HL-60/S4 treated with phorbol 12-myristate 13-acetate at 8.2 ng/mL for 4 days and 3 days (cell line): ENCODE results near the gene UNC45B.

Experiments
- in situ Hi-C: fragments of 300-500 bp; cut with MboI; formaldehyde crosslinking; loops from 2 replicates; pipeline ENCODE4 v1.15.0; 2022; ENCODE audit warnings: low sequenced_read_pairs

Gene UNC45B

DNA sequence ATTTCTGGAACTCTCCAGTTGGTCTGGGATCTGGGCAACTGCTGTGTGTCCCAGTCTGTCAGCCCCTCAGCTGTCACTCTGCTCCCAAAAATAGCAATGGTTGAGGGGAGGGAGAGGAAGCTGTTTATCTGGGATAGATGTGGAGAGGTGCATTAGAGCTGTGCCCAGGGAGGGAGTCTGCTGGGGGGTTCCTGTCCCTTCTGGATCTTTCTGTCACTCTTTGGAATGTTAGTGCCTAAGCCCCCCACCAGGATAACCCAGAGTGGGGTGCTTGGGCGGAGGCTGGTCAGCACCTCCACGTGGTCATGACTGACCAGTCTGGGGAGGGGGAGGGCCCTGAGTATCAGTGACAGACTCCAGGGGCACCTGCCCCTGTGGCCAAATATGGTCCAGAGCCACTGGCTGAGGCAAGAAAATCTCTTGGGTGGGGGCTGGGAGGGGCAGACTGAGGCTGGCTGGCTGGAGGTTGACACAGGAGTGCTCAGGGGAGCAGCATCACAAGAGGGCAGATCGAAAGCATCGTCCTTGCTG lies at the start of gene UNC45B:
TSS of gene UNC45B (plus strand) at position 443 of the 531 bp plus-strand sequence. CDS start 447 bp downstream, outside the sequence.
- in situ Hi-C loops = no loop called here

DNA sequence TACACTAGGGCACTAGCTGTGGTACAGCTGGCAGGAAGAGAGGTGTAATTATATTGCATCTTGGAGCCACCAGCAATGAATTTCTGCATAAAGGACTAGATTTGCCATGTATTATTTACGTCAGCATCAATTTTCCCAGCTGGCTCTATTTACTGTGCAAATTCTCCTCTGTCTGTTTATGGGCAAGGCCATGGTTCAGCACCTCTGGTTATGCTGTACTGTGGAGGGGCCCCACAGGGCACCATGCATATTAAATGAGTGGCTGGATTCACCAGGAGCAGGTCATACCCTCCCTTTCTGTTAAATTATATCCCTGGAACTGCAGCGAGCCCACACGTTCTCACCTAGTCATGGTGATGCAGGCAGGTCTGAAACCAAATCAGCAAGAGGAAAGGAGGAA lies 47.7 kb upstream of the UNC45B start:
- in situ Hi-C loops = loop anchor here (25.0 kb wide), 2 partner anchors 563 to 688 kb away; no protein-coding TSS in a partner anchor

GRCh38 chr17:35101036-35101435 lies 46.6 kb upstream of the UNC45B start:
- in situ Hi-C loops = loop anchor here (25.0 kb wide), 2 partner anchors 564 to 689 kb away; no protein-coding TSS in a partner anchor

DNA sequence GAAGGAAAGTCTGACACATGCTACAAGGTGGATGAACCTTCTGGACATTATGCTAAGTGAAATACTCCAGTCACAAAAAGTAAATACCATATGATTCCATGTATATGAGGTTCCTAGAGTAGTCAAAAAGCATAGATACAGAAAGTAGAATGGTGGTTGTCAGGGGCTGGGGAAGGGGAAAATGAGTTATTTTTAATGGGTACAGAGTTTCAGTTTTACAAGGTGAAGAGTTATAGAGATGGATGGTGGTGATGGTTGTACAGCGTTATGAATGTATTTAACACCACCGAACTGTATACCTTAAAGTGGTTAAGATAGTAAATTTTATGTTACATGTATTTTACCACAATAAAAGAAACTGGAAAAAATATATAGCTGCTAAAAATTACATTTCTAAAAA lies 45.9 kb upstream of the UNC45B start:
- in situ Hi-C loops = loop anchor here (25.0 kb wide), 2 partner anchors 564 to 689 kb away; no protein-coding TSS in a partner anchor

DNA sequence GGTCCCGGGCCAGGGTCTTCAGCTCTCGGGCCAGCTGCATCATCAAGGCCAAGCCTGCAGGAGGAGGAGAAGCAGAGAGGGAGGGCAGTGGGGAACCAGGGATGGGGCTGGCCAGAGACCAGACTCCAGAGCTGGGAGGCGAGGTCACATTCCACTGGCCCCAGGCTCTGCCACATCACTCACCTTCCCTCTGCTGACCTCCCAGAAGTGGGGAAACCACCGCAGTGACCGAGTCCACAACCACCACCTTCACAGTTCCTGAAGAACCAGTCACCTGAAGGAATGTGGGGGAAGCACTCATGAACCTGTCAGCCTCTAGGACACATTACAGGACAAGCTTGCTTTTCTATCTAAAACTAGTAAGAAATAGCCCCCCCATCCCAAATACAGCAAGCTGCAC lies 44.3 kb upstream of the UNC45B start:
- in situ Hi-C loops = loop anchor here (25.0 kb wide), 2 partner anchors 566 to 691 kb away; no protein-coding TSS in a partner anchor

DNA sequence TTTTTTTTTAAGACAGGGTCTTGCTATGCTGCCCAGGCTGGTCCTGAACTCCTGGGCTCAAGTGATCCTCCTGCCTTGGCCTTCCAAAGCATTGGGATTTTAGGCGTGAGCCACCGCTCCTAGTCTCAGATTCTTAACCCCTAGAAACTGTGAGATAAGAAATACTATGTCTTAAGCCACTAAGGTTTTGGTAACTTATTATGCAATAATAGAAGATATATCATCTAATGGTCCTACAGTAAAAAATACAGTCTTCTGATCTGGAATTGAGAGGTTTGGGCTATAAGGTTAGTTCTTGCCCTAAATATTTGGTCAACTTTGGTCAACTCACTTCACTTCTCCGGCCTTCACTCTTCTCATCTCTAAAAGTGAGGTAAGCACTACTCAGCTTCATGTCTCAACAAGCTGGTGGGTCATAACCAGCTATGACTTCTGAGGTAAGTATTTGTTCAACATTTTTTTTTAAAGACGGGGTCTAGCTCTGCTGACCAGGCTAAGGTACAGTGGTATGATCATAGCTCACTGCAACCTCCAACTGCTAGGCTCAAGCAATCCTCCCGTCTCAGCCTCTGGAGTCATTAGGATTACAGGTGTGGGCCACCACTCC lies 42.7 kb upstream of the UNC45B start:
- in situ Hi-C loops = loop anchor here (25.0 kb wide), 2 partner anchors 568 to 693 kb away; no protein-coding TSS in a partner anchor

DNA sequence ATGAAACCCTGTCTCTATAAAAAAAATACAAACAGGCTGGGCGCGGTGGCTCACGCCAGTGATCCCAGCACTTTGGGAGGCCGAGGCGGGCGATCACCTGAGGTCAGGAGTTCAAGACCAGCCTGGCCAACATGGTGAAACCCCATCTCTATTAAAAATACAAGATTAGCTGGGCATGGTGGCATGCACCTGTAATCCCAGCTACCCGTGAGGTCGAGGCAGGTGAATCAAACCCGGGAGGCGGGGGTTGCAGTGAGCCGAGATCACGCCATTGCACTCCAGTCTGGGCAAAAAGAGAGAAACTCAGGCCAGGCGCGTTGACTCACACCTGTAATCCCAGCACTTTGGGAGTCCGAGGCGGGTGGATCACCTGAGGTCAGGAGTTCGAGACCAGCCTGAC lies 36.8 kb upstream of the UNC45B start:
- in situ Hi-C loops = loop anchor here (25.0 kb wide), 2 partner anchors 573 to 698 kb away; no protein-coding TSS in a partner anchor

DNA sequence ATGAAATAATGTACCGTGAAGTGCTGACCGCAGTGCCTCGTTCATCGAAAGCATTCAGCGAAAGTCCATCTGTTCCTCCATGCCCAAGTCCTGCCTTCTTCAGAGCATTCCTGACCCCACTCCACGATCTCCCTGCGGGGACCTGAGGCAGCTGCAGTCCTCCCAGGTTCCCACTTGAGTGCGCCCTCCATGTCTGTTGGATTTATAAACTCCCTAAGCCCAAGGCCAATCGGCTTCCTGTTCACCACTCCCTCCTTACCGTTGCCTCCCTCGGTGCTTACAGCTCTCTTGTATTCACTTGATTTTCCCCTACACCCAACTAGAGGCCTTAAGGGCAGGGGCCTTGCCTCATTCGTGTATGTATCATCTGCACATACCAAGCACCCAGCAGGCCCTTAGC lies 30.8 kb upstream of the UNC45B start:
- in situ Hi-C loops = loop anchor here (25.0 kb wide), 2 partner anchors 580 to 705 kb away; no protein-coding TSS in a partner anchor

DNA sequence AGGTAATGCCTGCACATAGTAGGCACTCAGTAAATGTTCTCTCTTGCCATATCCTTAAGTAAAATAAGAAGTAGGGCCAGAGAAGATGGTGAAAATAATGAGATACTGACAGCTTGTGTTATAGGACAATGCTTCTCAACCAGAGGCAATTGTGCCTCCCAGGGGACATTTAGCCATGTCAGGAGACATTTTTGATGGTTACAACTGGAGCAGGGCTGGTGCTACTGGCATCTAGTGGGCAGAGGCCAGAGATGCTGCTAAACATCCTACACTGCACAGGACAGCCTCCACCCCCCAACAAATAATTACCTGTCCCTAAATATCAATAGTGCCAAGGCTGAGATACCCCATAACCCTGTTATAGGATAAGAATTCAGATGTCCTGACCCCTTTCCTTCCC lies 29.6 kb upstream of the UNC45B start:
- in situ Hi-C loops = loop anchor here (25.0 kb wide), 2 partner anchors 581 to 706 kb away; no protein-coding TSS in a partner anchor

- in situ Hi-C loops = loop anchor here (5.0 to 25.0 kb wide), 3 partner anchors 122 to 707 kb away; no protein-coding TSS in a partner anchor
Measured at GRCh38 chr17:35119370-35120165, 28.0 kb upstream of the UNC45B start, which contains the start of gene RAD51D. TSS of gene RAD51D (minus strand) at chr17:35119860. CDS start at chr17:35119613, 247 bp downstream.

- in situ Hi-C loops = loop anchor here (5.0 to 25.0 kb wide), 3 partner anchors 124 to 709 kb away; no protein-coding TSS in a partner anchor
Measured at GRCh38 chr17:35121315-35121714, 26.3 kb upstream of the UNC45B start, which contains the start of gene FNDC8. TSS of gene FNDC8 (plus strand) at chr17:35121615. CDS start at chr17:35121694, 79 bp downstream.

DNA sequence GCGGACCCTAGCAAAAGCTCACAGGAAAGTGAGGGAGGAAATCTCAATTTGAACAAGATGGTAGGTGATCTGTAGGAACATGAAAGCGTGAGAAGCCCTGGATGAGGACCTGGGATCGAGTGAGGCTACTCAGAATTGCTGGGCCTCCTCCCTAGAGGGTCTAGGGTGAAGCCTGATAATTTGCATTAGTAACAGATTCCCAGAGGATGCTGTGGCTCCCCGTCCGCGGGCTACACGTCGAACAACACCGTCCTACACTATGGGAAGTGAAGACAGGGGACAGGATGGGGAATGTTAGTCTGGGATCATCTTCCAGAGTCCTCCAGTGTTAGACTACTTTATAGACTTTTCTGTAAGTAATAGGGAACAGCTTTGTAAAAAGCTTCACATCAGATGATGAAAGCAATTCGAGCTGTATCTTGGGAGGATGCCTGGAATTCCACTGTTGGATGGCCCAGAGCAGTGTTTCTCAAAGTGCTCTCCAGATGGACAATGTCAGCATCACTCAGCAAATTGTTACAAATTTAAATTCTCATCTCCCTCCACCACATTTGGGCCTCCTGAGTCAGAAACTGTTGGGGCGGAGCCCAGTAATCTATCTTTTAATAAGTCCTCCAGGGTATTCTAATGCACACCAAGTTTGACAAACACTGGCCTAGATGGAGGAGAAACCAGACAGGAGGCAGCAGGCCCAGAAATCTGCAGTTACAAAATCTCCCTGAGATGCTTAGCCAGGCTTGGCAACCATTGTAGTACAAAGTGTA lies 19.7 kb upstream of the UNC45B start:
- in situ Hi-C loops = no loop called here

DNA sequence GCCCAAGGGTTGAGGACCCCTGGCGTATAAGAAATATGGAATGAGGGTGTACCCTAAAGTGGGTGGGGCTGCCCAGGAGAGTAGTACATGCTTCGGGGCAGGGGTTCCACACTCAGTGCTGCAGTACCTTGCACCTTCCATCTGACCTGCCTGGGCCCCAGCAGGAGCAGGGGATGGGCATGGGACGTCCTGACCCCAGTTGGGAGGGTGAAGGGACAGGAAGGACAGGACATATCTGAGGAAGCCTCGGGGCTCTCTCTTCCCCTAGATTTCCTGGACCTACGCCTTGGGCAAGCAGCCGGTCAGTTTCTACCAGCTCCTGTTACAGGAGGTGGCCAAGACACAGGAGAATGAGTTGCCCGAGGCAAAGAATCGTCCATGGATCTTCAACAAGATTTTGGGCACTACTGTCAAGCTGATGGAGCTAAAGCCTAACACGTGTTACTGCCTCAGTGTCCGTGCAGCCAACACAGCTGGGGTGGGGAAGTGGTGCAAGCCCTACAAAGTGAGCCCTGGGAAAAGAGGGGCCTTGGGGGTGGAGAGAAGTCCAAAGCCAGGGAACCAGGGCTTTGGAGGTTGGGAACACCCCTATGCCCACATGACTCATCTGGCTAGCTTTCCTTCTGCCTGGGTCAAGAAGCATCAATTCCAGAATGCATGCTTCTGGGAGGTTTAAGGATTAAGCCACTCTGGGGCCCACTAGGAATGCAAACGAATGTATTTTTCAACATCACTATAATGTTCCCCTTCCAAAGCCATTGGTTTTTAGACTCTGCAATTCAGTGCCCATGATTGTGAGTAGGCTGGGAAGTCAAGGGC lies 18.3 kb upstream of the UNC45B start:
- in situ Hi-C loops = no loop called here

DNA sequence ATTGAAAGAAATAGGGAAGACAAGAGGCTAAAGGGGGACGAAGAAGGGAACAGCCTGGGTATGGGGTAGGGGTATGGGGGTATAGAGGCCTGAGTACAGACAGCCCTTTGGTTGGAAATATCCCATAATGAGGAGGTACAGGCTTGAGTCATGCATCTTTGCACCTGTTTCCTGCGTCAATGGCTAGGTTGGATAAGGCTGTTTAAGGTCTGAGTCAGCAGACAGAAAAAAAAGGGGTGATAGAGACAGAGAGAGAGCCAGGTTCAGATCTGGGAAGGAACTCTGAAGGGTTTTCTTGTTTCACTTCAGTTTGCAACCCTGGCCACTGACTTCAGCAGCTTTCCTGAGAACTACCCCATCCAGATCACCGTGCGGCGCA lies 17.7 kb upstream of the UNC45B start:
- in situ Hi-C loops = no loop called here

DNA sequence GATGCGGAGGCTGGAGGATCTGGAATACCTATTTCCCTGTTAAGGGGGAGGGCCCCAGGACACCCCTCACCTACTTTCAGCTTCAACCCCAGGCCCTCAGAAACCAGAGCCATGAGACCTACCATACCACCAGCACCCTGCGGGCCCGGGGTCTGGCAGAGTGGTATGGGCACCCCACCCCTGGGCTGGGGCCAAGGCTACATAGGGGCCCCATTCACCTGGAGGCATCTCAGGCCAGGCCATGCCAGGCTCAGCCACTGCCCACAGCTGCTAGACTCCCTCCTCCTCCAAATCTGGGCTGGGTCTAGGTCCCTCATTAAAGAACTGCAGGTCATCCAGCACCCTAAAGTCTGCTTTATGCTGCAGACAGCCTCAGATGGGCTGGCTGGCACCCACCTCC lies 17.2 kb upstream of the UNC45B start:
- in situ Hi-C loops = no loop called here

- in situ Hi-C loops = no loop called here
Measured at GRCh38 chr17:35132099-35132498, 15.5 kb upstream of the UNC45B start.

- in situ Hi-C loops = no loop called here
Measured at GRCh38 chr17:35132816-35133550, 14.6 kb upstream of the UNC45B start.

DNA sequence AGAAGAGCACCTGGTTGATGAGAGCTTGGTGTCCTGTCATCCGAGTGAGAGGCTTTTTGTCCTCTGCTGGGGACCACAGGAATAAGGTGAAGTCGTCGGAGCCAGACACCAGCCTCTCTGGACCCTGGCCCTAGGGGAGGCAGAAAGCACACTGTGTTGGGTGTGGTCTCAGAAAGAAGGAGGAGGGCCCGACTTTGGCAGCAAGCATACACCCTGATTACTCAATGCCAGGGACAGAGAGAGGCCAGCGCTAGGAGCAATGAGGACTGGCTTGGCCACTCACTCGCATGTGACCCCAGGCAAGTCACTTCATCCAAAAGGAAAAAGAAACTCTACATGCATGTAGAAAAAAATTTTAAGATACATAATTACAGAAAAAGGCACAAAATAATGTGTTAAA lies 12.3 kb upstream of the UNC45B start:
- in situ Hi-C loops = no loop called here

GRCh38 chr17:35138218-35138617 lies 9.4 kb upstream of the UNC45B start:
- in situ Hi-C loops = no loop called here
